DND-41 (cell line): ENCODE data around the gene LDAF1.

Experiments used
- ATAC-seq: fragments of 200-7000 bp; cut with Tn5 transposase; 3 replicates; pipeline ENCODE4 v1.9.1; 2021; ENCODE audit warnings: low read depth; ENCODE audit not compliant: insufficient read depth
- DNase-seq: peaks from one replicate; pipeline ENCODE4 v3.0.0-alpha.2; 2020
- H2AFZ ChIP-seq: 2 replicates; pipeline ENCODE4 v1.6.0; 2012; ENCODE audit warnings: low read depth, low read length
- H3K27ac ChIP-seq: 2 replicates; pipeline ENCODE4 v1.5.1; 2012; ENCODE audit warnings: low read length, inconsistent platforms
- H3K27me3 ChIP-seq: fragments of 200-600 bp; sonication (generic); 2 replicates; pipeline ENCODE4 v1.6.0; 2012; ENCODE audit warnings: low read length, mild to moderate bottlenecking, inconsistent platforms; ENCODE audit not compliant: insufficient read depth, poor library complexity
- H3K36me3 ChIP-seq: 2 replicates; pipeline ENCODE4 v1.5.1; 2012; ENCODE audit warnings: low read length, inconsistent platforms; ENCODE audit not compliant: insufficient read depth
- H3K4me1 ChIP-seq: 2 replicates; pipeline ENCODE4 v1.5.1; 2012; ENCODE audit warnings: mild to moderate bottlenecking, low read length; ENCODE audit not compliant: insufficient read depth
- H3K4me2 ChIP-seq: 2 replicates; pipeline ENCODE4 v1.6.0; 2012; ENCODE audit warnings: mild to moderate bottlenecking, moderate library complexity, low read length, inconsistent platforms; ENCODE audit not compliant: insufficient read depth
- H3K4me3 ChIP-seq, 2 experiments: fragments of 200-600 bp in 1 of 2; shearing (Covaris generic) in 1 of 2; 2 replicates each; pipeline ENCODE4 v1.5.1; 2012 to 2016; ENCODE audit warnings: inconsistent platforms in 2 of 2, low read length in 2 of 2, mild to moderate bottlenecking in 2 of 2, low read depth in 1 of 2, moderate library complexity in 1 of 2
- H3K79me2 ChIP-seq: 2 replicates; pipeline ENCODE4 v1.6.0; 2012; ENCODE audit warnings: low read length, inconsistent platforms; ENCODE audit not compliant: insufficient read depth
- H3K9ac ChIP-seq: 2 replicates; pipeline ENCODE4 v1.6.0; 2012; ENCODE audit warnings: low read depth, mild to moderate bottlenecking, inconsistent platforms, low read length, moderate library complexity
- H3K9me3 ChIP-seq: 2 replicates; pipeline ENCODE4 v1.5.1; 2012; ENCODE audit warnings: low read length, moderate library complexity, mild to moderate bottlenecking, inconsistent platforms; ENCODE audit not compliant: insufficient read depth, severe bottlenecking
- H4K20me1 ChIP-seq: 2 replicates; pipeline ENCODE4 v1.6.0; 2012; ENCODE audit warnings: low read length; ENCODE audit not compliant: insufficient read depth
- EZH2 ChIP-seq: IDR thresholded peaks from 3 replicates; pipeline ENCODE4 v1.6.1; 2012; ENCODE audit warnings: borderline replicate concordance, low read depth, mild to moderate bottlenecking, moderate library complexity, low read length, inconsistent platforms; ENCODE audit not compliant: severe bottlenecking
- TF ChIP-seq, protein P1 (sequence below): IDR thresholded peaks from 2 replicates; pipeline ENCODE4 v1.5.1; 2012; ENCODE audit warnings: borderline replicate concordance, low read length, moderate library complexity, mild to moderate bottlenecking; ENCODE audit not compliant: poor library complexity, severe bottlenecking; ENCODE audit errors: extremely low read depth

The LDAF1 gene

GRCh38 chr16:21186326-21186691 lies 27.8 kb downstream of the LDAF1 start:
- DNase-seq = no peak
- TF ChIP-seq, protein P1, sequence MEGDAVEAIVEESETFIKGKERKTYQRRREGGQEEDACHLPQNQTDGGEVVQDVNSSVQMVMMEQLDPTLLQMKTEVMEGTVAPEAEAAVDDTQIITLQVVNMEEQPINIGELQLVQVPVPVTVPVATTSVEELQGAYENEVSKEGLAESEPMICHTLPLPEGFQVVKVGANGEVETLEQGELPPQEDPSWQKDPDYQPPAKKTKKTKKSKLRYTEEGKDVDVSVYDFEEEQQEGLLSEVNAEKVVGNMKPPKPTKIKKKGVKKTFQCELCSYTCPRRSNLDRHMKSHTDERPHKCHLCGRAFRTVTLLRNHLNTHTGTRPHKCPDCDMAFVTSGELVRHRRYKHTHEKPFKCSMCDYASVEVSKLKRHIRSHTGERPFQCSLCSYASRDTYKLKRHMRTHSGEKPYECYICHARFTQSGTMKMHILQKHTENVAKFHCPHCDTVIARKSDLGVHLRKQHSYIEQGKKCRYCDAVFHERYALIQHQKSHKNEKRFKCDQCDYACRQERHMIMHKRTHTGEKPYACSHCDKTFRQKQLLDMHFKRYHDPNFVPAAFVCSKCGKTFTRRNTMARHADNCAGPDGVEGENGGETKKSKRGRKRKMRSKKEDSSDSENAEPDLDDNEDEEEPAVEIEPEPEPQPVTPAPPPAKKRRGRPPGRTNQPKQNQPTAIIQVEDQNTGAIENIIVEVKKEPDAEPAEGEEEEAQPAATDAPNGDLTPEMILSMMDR = no peak
- no peak for TF ChIP-seq EZH2
- H3K4me3 ChIP-seq = no peak overlapping the region

DNA sequence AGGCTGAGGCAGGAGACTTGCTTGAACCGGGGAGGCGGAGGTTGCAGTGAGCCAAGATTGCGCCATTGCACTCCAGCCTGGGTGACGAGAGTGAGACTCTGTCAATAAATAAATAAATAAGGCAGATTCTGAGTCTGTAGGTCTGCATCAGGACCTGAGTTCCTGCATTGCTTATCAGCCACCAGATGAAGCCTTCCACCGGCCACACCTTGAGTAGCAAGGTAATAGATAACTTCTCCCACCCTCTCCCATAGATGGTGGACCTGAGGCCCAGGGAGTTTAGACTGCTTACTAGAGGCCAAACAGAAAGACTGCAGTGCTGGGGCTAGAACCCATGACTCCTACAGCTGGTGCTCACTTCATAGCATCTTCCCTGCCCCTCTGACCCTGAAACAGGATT lies 30.8 kb downstream of the LDAF1 start:
- no peak overlapping the region for H2AFZ ChIP-seq
- H4K20me1 ChIP-seq = no peaks in the 10 kb centered on the region
- DNase-seq (no peak), ATAC-seq (no peak)
- H3K27ac ChIP-seq = no peak overlapping the region
- TF ChIP-seq, protein P1 = no peak
- no peak for TF ChIP-seq EZH2
- H3K27me3 ChIP-seq = peaks cover under 1% of the 10 kb centered on the region
- H3K79me2 ChIP-seq = no peaks in the 10 kb centered on the region
- H3K9ac ChIP-seq = no peak overlapping the region
- H3K9me3 ChIP-seq = no peaks in the 10 kb centered on the region
- no peak overlapping the region for H3K4me2 ChIP-seq
- no peaks in the 10 kb centered on the region for H3K36me3 ChIP-seq
- H3K4me1 ChIP-seq = no peaks in the 10 kb centered on the region
- H3K4me3 ChIP-seq = no peak overlapping the region

More at GRCh38 chr16:21186326-21186691, 27.8 kb downstream of the LDAF1 start:
- Histone ChIP-seq H3K9me3 (no peaks in the 10 kb centered on the region), H3K9ac (no peak overlapping the region), H3K27ac (no peak overlapping the region), H4K20me1 (no peaks in the 10 kb centered on the region), H3K36me3 (peaks cover 13% of the 10 kb centered on the region), H2AFZ (no peak overlapping the region), H3K27me3 (no peaks in the 10 kb centered on the region), H3K4me2 (no peak overlapping the region), H3K4me1 (no peaks in the 10 kb centered on the region), H3K79me2 (no peaks in the 10 kb centered on the region)
- no peak for ATAC-seq

DNA sequence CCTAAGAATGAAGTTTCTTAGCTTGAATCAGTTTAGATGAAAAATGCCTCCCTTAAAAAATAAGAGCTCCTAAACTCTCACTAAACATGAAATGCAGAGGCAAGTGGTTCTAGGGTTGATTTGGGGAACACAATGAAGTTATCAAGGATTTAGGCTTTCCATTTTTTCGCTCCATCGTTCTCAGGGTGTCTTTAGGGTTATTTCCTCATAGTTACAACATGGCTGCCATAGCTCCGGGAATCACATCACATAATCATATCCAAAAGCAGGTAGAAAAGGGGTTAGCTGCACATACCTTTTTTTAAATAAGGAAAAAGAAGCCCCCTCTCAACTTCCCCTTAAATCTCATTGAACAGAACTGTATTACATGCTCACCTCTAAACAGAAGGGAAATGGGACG lies 31.5 kb downstream of the LDAF1 start:
- Histone ChIP-seq H3K4me3 (no peak overlapping the region), H3K9ac (no peak overlapping the region), H3K36me3 (no peaks in the 10 kb centered on the region), H4K20me1 (no peaks in the 10 kb centered on the region), H2AFZ (no peak overlapping the region), H3K4me2 (no peak overlapping the region), H3K27ac (no peak overlapping the region), H3K9me3 (no peaks in the 10 kb centered on the region), H3K4me1 (no peaks in the 10 kb centered on the region), H3K79me2 (no peaks in the 10 kb centered on the region), H3K27me3 (peaks cover 7% of the 10 kb centered on the region)
- ATAC-seq = no peak
- no peak for DNase-seq
- no peak for TF ChIP-seq EZH2
- TF ChIP-seq, protein P1 = no peak

DNA sequence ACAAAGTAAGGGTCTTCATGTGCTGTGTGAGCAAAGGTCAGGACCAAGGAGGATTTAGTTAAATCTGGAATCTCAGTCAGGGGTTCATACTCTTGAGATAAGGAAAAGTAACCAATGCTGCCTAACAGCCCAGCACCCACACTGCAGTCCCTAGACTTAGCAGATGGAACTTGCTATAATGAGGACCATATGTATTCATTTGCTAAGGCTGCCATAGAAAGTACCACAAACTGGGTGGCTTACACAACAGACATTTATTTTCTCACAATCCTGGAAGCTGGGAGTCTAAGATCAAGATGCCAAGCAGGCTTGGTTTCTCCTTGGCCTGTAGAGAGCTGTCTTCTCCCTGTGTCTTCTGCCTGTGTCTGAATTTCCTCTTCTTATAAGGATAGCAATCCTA lies 32.1 kb downstream of the LDAF1 start:
- Histone ChIP-seq H2AFZ (no peak overlapping the region), H3K4me1 (no peaks in the 10 kb centered on the region), H3K9me3 (no peaks in the 10 kb centered on the region), H3K36me3 (no peaks in the 10 kb centered on the region), H3K79me2 (no peaks in the 10 kb centered on the region), H3K27ac (no peak overlapping the region), H3K4me3 (no peak overlapping the region), H3K9ac (no peak overlapping the region), H3K27me3 (peaks cover 9% of the 10 kb centered on the region), H3K4me2 (no peak overlapping the region), H4K20me1 (no peaks in the 10 kb centered on the region)
- DNase-seq (no peak), ATAC-seq (no peak)
- no peak for TF ChIP-seq EZH2
- TF ChIP-seq, protein P1 = no peak
